GM19023 (cell line): Measurements from ENCODE around the gene CSF2.

ENCODE experiments used
- ATAC-seq: cut with Tn5 transposase; IDR thresholded peaks from one replicate; pipeline ENCODE4 v1.9.1; 2021; ENCODE audit warnings: mild to moderate bottlenecking, moderate library complexity; ENCODE audit not compliant: unreplicated experiment

Gene CSF2

GRCh38 chr5:132054697-132055440, 18.7 kb upstream of the CSF2 start:
- ATAC-seq = no peak

GRCh38 chr5:132055441-132055807, 18.2 kb upstream of the CSF2 start:
- ATAC-seq = no peak

- no peak for ATAC-seq
Observed at GRCh38 chr5:132055808-132056609, 17.6 kb upstream of the CSF2 start.

- ATAC-seq = no peak
Observed at GRCh38 chr5:132056610-132057497, 16.7 kb upstream of the CSF2 start.

- ATAC-seq = no peak
Observed at GRCh38 chr5:132057498-132058255, 15.9 kb upstream of the CSF2 start.

- ATAC-seq = no peak
Observed at GRCh38 chr5:132058646-132059042, 14.9 kb upstream of the CSF2 start.

- ATAC-seq = no peak
Observed at GRCh38 chr5:132059043-132059695, 14.4 kb upstream of the CSF2 start.

- no peak for ATAC-seq
Observed at GRCh38 chr5:132059696-132060500, 13.7 kb upstream of the CSF2 start.

GRCh38 chr5:132060501-132061161, 13.0 kb upstream of the CSF2 start, which contains the start of gene IL3:
TSS of gene IL3 (plus strand) at chr5:132060655. CDS start at chr5:132060707, 52 bp downstream.
- ATAC-seq = no peak

- ATAC-seq = peak; percentile 53
Observed at GRCh38 chr5:132063090-132063911, 10.3 kb upstream of the CSF2 start.

- ATAC-seq = no peak
Observed at GRCh38 chr5:132064140-132064539, 9.4 kb upstream of the CSF2 start.

- ATAC-seq = peak; percentile 57
Observed at GRCh38 chr5:132064738-132065331, 8.8 kb upstream of the CSF2 start.

GRCh38 chr5:132065351-132065937, 8.1 kb upstream of the CSF2 start:
- peak; percentile 48 for ATAC-seq

GRCh38 chr5:132065951-132066701, 7.5 kb upstream of the CSF2 start:
- ATAC-seq = no peak

GRCh38 chr5:132066871-132067270, 6.7 kb upstream of the CSF2 start:
- no peak for ATAC-seq

- no peak for ATAC-seq
Observed at GRCh38 chr5:132067451-132067850, 6.1 kb upstream of the CSF2 start.
